Liver (tissue), 9 donors: Measurements from ENCODE around the gene CALML3. TPM values are rescaled to one million over a fixed set of nuclear protein-coding genes. Genes with fewer than 3 reads are reported as not detected.

Experiments used
- DNase-seq: peaks from one replicate; pipeline ENCODE4 v3.0.0-alpha.2; 2017; ENCODE audit warnings: low spot score
- H3K27ac ChIP-seq, 2 donors: one replicate each; pipeline ENCODE4 v1.7.0; 2013; ENCODE audit warnings: inconsistent platforms in 2 of 2, low read length in 2 of 2, control low read depth in 1 of 2, low read depth in 1 of 2, mild to moderate bottlenecking in 1 of 2
- H3K27me3 ChIP-seq, 4 donors: one replicate each; pipeline versions ENCODE4 v1.6.1 to v1.7.0; 2013; ENCODE audit warnings: low read length in 3 of 4, inconsistent platforms in 1 of 4, mild to moderate bottlenecking in 1 of 4, moderate library complexity in 1 of 4; ENCODE audit not compliant: control insufficient read depth in 4 of 4, insufficient read depth in 4 of 4
- H3K36me3 ChIP-seq, 4 donors: one replicate each; pipeline versions ENCODE4 v1.6.1 to v1.7.0; 2013; ENCODE audit warnings: low read length in 3 of 4, mild to moderate bottlenecking in 3 of 4, low read depth in 1 of 4, moderate library complexity in 1 of 4; ENCODE audit not compliant: control insufficient read depth in 4 of 4, insufficient read depth in 3 of 4
- H3K4me1 ChIP-seq, 4 donors: one replicate each; pipeline versions ENCODE4 v1.6.1 to v1.7.0; 2013; ENCODE audit warnings: low read length in 3 of 4, mild to moderate bottlenecking in 3 of 4, moderate library complexity in 1 of 4; ENCODE audit not compliant: control insufficient read depth in 4 of 4, insufficient read depth in 4 of 4
- H3K4me3 ChIP-seq, 3 donors: one replicate each; pipeline versions ENCODE4 v1.6.1 to v1.7.0; 2013; ENCODE audit warnings: low read length in 3 of 3, control low read depth in 1 of 3, low read depth in 1 of 3, mild to moderate bottlenecking in 1 of 3
- H3K9ac ChIP-seq, 2 donors: one replicate each; pipeline ENCODE4 v1.7.0; 2013; ENCODE audit warnings: low read length in 2 of 2, mild to moderate bottlenecking in 2 of 2, moderate library complexity in 2 of 2, control low read depth in 1 of 2, low read depth in 1 of 2
- H3K9me3 ChIP-seq, 4 donors: one replicate each; pipeline versions ENCODE4 v1.6.1 to v1.7.0; 2013; ENCODE audit warnings: low read length in 3 of 4; ENCODE audit not compliant: control insufficient read depth in 4 of 4
- EGR1 ChIP-seq, 2 donors: IDR thresholded peaks; 2 replicates each; pipeline ENCODE4 v1.6.1; 2016 to 2018; ENCODE audit warnings: antibody characterized with exemption in 2 of 2, low read depth in 2 of 2
- FOXA1 ChIP-seq: IDR thresholded peaks from 2 replicates; pipeline ENCODE4 v1.6.1; 2016; ENCODE audit warnings: antibody characterized with exemption
- FOXA2 ChIP-seq: IDR thresholded peaks from 2 replicates; pipeline ENCODE4 v1.6.1; 2016; ENCODE audit warnings: antibody characterized with exemption
- GABPA ChIP-seq, 2 donors: IDR thresholded peaks in 1 of 2; conservative IDR thresholded peaks in 1 of 2; 2 replicates each; pipeline ENCODE4 v1.6.1; 2016; ENCODE audit warnings: antibody characterized with exemption in 2 of 2, mild to moderate bottlenecking in 1 of 2, moderate library complexity in 1 of 2
- HNF4A ChIP-seq, 2 donors: conservative IDR thresholded peaks; 2 replicates each; pipeline ENCODE4 v1.6.1; 2016; ENCODE audit warnings: antibody characterized with exemption in 2 of 2, mild to moderate bottlenecking in 2 of 2
- HNF4G ChIP-seq: IDR thresholded peaks from 2 replicates; pipeline ENCODE4 v1.6.1; 2016; ENCODE audit warnings: antibody characterized with exemption
- JUND ChIP-seq, 2 donors: IDR thresholded peaks; 2 replicates each; pipeline ENCODE4 v1.6.1; 2016; ENCODE audit warnings: antibody characterized with exemption in 2 of 2
- NR2F2 ChIP-seq: IDR thresholded peaks from 2 replicates; pipeline ENCODE4 v1.6.1; 2016; ENCODE audit warnings: antibody characterized with exemption
- RAD21 ChIP-seq, 2 donors: IDR thresholded peaks; 2 replicates each; pipeline ENCODE4 v1.6.1; 2016; ENCODE audit warnings: antibody characterized with exemption in 2 of 2, mild to moderate bottlenecking in 2 of 2
- RXRA ChIP-seq, 2 donors: IDR thresholded peaks; 2 replicates each; pipeline ENCODE4 v1.6.1; 2017 to 2018; ENCODE audit warnings: antibody characterized with exemption in 2 of 2, mild to moderate bottlenecking in 1 of 2
- SP1 ChIP-seq: IDR thresholded peaks from 2 replicates; pipeline ENCODE4 v1.6.1; 2018; ENCODE audit warnings: antibody characterized with exemption, mild to moderate bottlenecking
- TAF1 ChIP-seq: conservative IDR thresholded peaks from 2 replicates; pipeline ENCODE4 v1.6.1; 2016; ENCODE audit warnings: antibody characterized with exemption, mild to moderate bottlenecking
- YY1 ChIP-seq: IDR thresholded peaks from 2 replicates; pipeline ENCODE4 v1.6.1; 2016; ENCODE audit warnings: antibody characterized with exemption, mild to moderate bottlenecking
- WGBS: extraction: QIAGEN DNeasy Blood & Tissue Kit; methylation state at CpG from one replicate; pipeline ENCODE4 v1.1.7; 2013; 5-methylcytosine and 5-hydroxymethylcytosine counted together
- polyA plus RNA-seq, 2 donors: library from polyadenylated mRNA; stranded (reverse) in 1 of 2; unstranded in 1 of 2; fragments of 200-250 nt in 1 of 2; fragments of >200 nt in 1 of 2; fragmentation: Nextera tagmentation in 1 of 2; extraction: Ambion mirVana in 1 of 2; gene quantifications; one replicate each; pipeline versions ENCODE4 v1.2.1 to v1.2.3, GENCODE V29; 2013 to 2015
- total RNA-seq, 2 donors: library from RNA; depleted of rRNA; stranded (reverse); fragments of >200 nt; gene quantifications; one replicate each; pipeline ENCODE4 v1.2.3, GENCODE V29; 2014
- TF ChIP-seq, protein P1 (sequence below): fragments of 150-350 bp; IDR thresholded peaks from 2 replicates; pipeline ENCODE4 v1.5.1; 2017; ENCODE audit warnings: improper control_type of control experiment, low read depth, low read length; ENCODE audit not compliant: missing input control
- TF ChIP-seq, protein P2 (sequence below): IDR thresholded peaks from 2 replicates; pipeline ENCODE4 v1.6.1; 2016; ENCODE audit warnings: antibody characterized with exemption
- TF ChIP-seq, protein P3 (sequence below): IDR thresholded peaks from 2 replicates; pipeline ENCODE4 v1.6.1; 2016; ENCODE audit warnings: antibody characterized with exemption, mild to moderate bottlenecking
- TF ChIP-seq, protein P4 (sequence below): IDR thresholded peaks from 2 replicates; pipeline ENCODE4 v1.6.1; 2016; ENCODE audit warnings: antibody characterized with exemption
- donor health status: healthy.
- donor health status: healthy.
- donor health status: healthy.
- donor health status: healthy.
- donor health status: healthy.

CALML3 gene
- total and polyA plus RNA-seq, 4 donors, result not detected

DNA sequence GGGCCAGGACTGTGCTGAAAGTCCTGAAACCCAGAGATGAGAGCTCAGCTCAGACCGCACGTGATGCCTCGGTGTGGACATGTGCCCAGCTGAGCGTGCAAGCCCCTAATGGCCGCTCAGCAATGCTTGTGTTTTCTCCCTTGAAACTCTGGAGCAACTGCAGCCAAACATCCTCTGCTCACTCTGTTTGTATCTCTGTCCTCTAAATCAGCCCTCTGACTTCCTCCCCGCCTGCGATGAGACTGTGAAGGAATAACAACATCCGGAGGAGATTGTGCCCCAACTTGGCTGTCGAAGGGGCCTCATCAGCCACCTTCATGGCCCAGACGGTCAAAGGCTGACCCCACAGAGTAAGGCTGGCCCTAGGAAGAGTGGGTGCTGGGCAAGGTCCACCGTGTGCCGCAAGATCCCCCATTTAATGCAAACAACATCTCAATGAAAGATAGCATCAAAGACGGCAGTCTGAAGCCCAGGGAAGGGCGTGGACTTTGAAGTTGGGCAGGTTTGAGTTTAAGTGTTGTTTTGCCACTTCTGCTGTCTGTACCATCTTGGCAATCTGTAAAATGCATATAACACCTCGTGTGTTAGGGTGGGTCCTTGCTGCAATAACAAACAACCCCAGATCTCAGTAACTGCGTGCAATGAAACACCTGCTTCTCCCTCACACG lies 39.9 kb downstream of the CALML3 start:
- Histone ChIP-seq H3K9me3 (no peaks in the 10 kb centered on the region), H3K27me3 (no peaks in the 10 kb centered on the region), H3K4me1 (peaks cover 0 to 2% (median 0%) of the 10 kb centered on the region in 4 donors), H3K36me3 (no peaks in the 10 kb centered on the region), H3K27ac (no peak overlapping the region), H3K4me3 (no peak overlapping the region), H3K9ac (no peak overlapping the region)
- TF ChIP-seq, protein P1, sequence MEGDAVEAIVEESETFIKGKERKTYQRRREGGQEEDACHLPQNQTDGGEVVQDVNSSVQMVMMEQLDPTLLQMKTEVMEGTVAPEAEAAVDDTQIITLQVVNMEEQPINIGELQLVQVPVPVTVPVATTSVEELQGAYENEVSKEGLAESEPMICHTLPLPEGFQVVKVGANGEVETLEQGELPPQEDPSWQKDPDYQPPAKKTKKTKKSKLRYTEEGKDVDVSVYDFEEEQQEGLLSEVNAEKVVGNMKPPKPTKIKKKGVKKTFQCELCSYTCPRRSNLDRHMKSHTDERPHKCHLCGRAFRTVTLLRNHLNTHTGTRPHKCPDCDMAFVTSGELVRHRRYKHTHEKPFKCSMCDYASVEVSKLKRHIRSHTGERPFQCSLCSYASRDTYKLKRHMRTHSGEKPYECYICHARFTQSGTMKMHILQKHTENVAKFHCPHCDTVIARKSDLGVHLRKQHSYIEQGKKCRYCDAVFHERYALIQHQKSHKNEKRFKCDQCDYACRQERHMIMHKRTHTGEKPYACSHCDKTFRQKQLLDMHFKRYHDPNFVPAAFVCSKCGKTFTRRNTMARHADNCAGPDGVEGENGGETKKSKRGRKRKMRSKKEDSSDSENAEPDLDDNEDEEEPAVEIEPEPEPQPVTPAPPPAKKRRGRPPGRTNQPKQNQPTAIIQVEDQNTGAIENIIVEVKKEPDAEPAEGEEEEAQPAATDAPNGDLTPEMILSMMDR, result no peak
- TF ChIP-seq EGR1 (IDR thresholded peaks at IDR 0.05; ENCODE audit: low read depth in 2 of 2) (no peak), YY1 (no peak), RAD21 (IDR thresholded peaks at IDR 0.05) (no peak), GABPA (IDR thresholded peaks at IDR 0.05 in 1 of 2, conservative IDR thresholded peaks at IDR 0.05 in 1 of 2) (no peak), NR2F2 (no peak), HNF4G (no peak), TAF1 (no peak), FOXA1 (no peak), FOXA2 (no peak), HNF4A (conservative IDR thresholded peaks at IDR 0.05) (no peak), SP1 (no peak)
- TF ChIP-seq, protein P2, sequence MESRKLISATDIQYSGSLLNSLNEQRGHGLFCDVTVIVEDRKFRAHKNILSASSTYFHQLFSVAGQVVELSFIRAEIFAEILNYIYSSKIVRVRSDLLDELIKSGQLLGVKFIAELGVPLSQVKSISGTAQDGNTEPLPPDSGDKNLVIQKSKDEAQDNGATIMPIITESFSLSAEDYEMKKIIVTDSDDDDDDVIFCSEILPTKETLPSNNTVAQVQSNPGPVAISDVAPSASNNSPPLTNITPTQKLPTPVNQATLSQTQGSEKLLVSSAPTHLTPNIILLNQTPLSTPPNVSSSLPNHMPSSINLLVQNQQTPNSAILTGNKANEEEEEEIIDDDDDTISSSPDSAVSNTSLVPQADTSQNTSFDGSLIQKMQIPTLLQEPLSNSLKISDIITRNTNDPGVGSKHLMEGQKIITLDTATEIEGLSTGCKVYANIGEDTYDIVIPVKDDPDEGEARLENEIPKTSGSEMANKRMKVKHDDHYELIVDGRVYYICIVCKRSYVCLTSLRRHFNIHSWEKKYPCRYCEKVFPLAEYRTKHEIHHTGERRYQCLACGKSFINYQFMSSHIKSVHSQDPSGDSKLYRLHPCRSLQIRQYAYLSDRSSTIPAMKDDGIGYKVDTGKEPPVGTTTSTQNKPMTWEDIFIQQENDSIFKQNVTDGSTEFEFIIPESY, result no peak
- TF ChIP-seq, protein P3, sequence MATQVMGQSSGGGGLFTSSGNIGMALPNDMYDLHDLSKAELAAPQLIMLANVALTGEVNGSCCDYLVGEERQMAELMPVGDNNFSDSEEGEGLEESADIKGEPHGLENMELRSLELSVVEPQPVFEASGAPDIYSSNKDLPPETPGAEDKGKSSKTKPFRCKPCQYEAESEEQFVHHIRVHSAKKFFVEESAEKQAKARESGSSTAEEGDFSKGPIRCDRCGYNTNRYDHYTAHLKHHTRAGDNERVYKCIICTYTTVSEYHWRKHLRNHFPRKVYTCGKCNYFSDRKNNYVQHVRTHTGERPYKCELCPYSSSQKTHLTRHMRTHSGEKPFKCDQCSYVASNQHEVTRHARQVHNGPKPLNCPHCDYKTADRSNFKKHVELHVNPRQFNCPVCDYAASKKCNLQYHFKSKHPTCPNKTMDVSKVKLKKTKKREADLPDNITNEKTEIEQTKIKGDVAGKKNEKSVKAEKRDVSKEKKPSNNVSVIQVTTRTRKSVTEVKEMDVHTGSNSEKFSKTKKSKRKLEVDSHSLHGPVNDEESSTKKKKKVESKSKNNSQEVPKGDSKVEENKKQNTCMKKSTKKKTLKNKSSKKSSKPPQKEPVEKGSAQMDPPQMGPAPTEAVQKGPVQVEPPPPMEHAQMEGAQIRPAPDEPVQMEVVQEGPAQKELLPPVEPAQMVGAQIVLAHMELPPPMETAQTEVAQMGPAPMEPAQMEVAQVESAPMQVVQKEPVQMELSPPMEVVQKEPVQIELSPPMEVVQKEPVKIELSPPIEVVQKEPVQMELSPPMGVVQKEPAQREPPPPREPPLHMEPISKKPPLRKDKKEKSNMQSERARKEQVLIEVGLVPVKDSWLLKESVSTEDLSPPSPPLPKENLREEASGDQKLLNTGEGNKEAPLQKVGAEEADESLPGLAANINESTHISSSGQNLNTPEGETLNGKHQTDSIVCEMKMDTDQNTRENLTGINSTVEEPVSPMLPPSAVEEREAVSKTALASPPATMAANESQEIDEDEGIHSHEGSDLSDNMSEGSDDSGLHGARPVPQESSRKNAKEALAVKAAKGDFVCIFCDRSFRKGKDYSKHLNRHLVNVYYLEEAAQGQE, result no peak
- TF ChIP-seq, protein P4, sequence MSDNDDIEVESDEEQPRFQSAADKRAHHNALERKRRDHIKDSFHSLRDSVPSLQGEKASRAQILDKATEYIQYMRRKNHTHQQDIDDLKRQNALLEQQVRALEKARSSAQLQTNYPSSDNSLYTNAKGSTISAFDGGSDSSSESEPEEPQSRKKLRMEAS, result no peak
- 75% methylated on average over 17 of the region's 17 CpGs for WGBS
- DNase-seq, result no peak

DNA sequence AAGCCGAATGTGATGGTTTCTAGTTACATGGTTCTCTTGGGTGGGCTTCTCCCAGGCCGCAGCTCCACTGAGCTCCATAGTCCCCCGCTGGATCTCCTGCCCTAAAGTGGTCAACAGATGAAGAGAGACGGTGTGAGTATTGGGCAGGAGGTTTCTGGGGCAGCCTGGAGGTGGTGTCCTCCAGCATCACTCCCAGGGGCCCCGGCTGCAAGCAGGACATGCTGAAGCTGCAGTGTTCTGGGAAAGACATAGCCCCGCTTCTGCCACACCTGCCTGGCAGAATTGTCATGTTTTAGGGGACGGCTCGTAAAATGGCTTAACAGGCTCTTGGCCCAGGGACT lies 40.4 kb downstream of the CALML3 start:
- Histone ChIP-seq H3K9ac (no peak overlapping the region), H3K4me1 (peaks cover 0 to 2% (median 0%) of the 10 kb centered on the region in 4 donors), H3K9me3 (no peaks in the 10 kb centered on the region), H3K27me3 (no peaks in the 10 kb centered on the region), H3K4me3 (no peak overlapping the region), H3K36me3 (no peaks in the 10 kb centered on the region), H3K27ac (no peak overlapping the region)
- DNase-seq, result no peak
- 86% methylated on average over 8 of the region's 8 CpGs for WGBS
- TF ChIP-seq RAD21 (IDR thresholded peaks at IDR 0.05) (no peak), FOXA2 (no peak), JUND (IDR thresholded peaks at IDR 0.05) (no peak), NR2F2 (no peak), HNF4A (conservative IDR thresholded peaks at IDR 0.05) (no peak), EGR1 (IDR thresholded peaks at IDR 0.05; ENCODE audit: low read depth in 2 of 2) (no peak), RXRA (IDR thresholded peaks at IDR 0.05) (no peak)
- TF ChIP-seq, protein P3, result no peak
- TF ChIP-seq, protein P4, result no peak
- TF ChIP-seq, protein P1, result no peak
